ENCODE measurements around the gene NPSR1. TPM values are rescaled to one million over a fixed set of nuclear protein-coding genes. Genes with fewer than 3 reads are reported as not detected.
A peak's percentile ranks its signal among the peaks of the same experiment; 100 is the strongest.

Gene NPSR1
- total RNA-seq, 1 donor from 2014 or later, result not detected

DNA sequence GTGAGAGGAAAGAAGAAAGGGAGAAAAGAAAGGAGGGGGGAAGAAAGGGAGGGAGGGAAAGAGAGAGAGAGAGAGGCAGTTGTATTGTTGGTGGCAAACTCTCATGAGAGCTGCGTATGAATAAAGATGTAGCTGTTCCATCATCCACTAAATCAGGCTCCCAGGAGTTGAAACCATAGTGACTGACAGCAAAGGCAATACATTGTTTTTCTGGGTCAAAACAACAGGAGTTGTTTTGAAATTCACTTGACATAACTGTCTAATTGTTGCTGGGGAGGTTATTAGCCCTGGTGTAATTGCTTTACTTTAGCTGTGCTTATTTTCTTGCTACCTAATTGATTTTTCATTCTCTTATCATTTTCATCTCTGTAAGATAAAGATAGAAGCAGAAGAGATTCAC, 173.4 kb downstream of the NPSR1 start:
- H3K27me3 ChIP-seq (ENCODE audit: control insufficient read depth, insufficient read depth, low read length), result no peaks in the 10 kb centered on the region
- no peak for DNase-seq (ENCODE audit: low read depth)
- H3K4me3 ChIP-seq (ENCODE audit: low read depth, low read length), result no peak overlapping the region
- no peaks in the 10 kb centered on the region for H3K36me3 ChIP-seq (ENCODE audit: control insufficient read depth, insufficient read depth, low read length)
- TF ChIP-seq CTCF (IDR thresholded peaks at IDR 0.05; ENCODE audit: insufficient read depth, low read length, severe bottlenecking), result no peak
- FAIRE-seq, result no peak

- FAIRE-seq (no peak), DNase-seq (ENCODE audit: low read depth) (no peak)
- no peak for TF ChIP-seq CTCF (IDR thresholded peaks at IDR 0.05; ENCODE audit: insufficient read depth, low read length, severe bottlenecking)
- H3K27me3 ChIP-seq (ENCODE audit: control insufficient read depth, insufficient read depth, low read length), result no peaks in the 10 kb centered on the region
- H3K36me3 ChIP-seq (ENCODE audit: control insufficient read depth, insufficient read depth, low read length), result no peaks in the 10 kb centered on the region
- H3K4me3 ChIP-seq (ENCODE audit: low read depth, low read length), result no peak overlapping the region
Measured at GRCh38 chr7:34832020-34832419, 174.0 kb downstream of the NPSR1 start.

- FAIRE-seq (no peak), DNase-seq (ENCODE audit: low read depth) (no peak)
- Histone ChIP-seq H3K27me3 (ENCODE audit: control insufficient read depth, insufficient read depth, low read length) (no peaks in the 10 kb centered on the region), H3K4me3 (ENCODE audit: low read depth, low read length) (no peak overlapping the region), H3K36me3 (ENCODE audit: control insufficient read depth, insufficient read depth, low read length) (no peaks in the 10 kb centered on the region)
- TF ChIP-seq CTCF (IDR thresholded peaks at IDR 0.05; ENCODE audit: insufficient read depth, low read length, severe bottlenecking), result no peak
Measured at GRCh38 chr7:34835901-34836600, 178.0 kb downstream of the NPSR1 start.

- FAIRE-seq (no peak), DNase-seq (ENCODE audit: low read depth) (no peak)
- TF ChIP-seq CTCF (IDR thresholded peaks at IDR 0.05; ENCODE audit: insufficient read depth, low read length, severe bottlenecking), result no peak
- no peaks in the 10 kb centered on the region for H3K27me3 ChIP-seq (ENCODE audit: control insufficient read depth, insufficient read depth, low read length)
- H3K36me3 ChIP-seq (ENCODE audit: control insufficient read depth, insufficient read depth, low read length), result no peaks in the 10 kb centered on the region
- no peak overlapping the region for H3K4me3 ChIP-seq (ENCODE audit: low read depth, low read length)
Measured at GRCh38 chr7:34837316-34837715, 179.3 kb downstream of the NPSR1 start.

- Histone ChIP-seq H3K27me3 (ENCODE audit: control insufficient read depth, insufficient read depth, low read length) (no peaks in the 10 kb centered on the region), H3K4me3 (ENCODE audit: low read depth, low read length) (no peak overlapping the region), H3K36me3 (ENCODE audit: control insufficient read depth, insufficient read depth, low read length) (no peaks in the 10 kb centered on the region)
- no peak for TF ChIP-seq CTCF (IDR thresholded peaks at IDR 0.05; ENCODE audit: insufficient read depth, low read length, severe bottlenecking)
- FAIRE-seq (no peak), DNase-seq (ENCODE audit: low read depth) (peak; percentile 42)
Measured at GRCh38 chr7:34837801-34838201, 179.8 kb downstream of the NPSR1 start.

GRCh38 chr7:34838329-34838728, 180.3 kb downstream of the NPSR1 start:
- DNase-seq (ENCODE audit: low read depth), result no peak
- FAIRE-seq, result no peak
- no peaks in the 10 kb centered on the region for H3K27me3 ChIP-seq (ENCODE audit: control insufficient read depth, insufficient read depth, low read length)
- no peak for TF ChIP-seq CTCF (IDR thresholded peaks at IDR 0.05; ENCODE audit: insufficient read depth, low read length, severe bottlenecking)
- H3K36me3 ChIP-seq (ENCODE audit: control insufficient read depth, insufficient read depth, low read length), result no peaks in the 10 kb centered on the region
- no peak overlapping the region for H3K4me3 ChIP-seq (ENCODE audit: low read depth, low read length)
